Panc1 (cell line): ENCODE measurements around the gene IRF8. TPM values are rescaled to one million over a fixed set of nuclear protein-coding genes. Genes with fewer than 3 reads are reported as not detected.

Experiments used
- ATAC-seq: fragments of 200-7000 bp; cut with Tn5 transposase; 2 replicates; pipeline ENCODE4 v1.9.1; 2020; ENCODE audit warnings: mild to moderate bottlenecking, moderate library complexity
- BruUV-seq: library from RNA; stranded (reverse); fragments of 400-500 nt; replicated peaks from 2 replicates; lab custom pipeline; 2021; lab: Mats Ljungman, UMichigan
- CTCF ChIA-PET: fragments of 300-600 bp; sonication (Branson Sonifier 250); formaldehyde crosslinking; loops from one replicate; lab custom pipeline; 2022; ENCODE audit warnings: antibody characterized with exemption; lab: Charles Lee
- POLR2A ChIA-PET: fragments of 300-600 bp; sonication (Branson Sonifier 250); formaldehyde crosslinking; loops from one replicate; lab custom pipeline; 2022; ENCODE audit warnings: antibody characterized with exemption; lab: Charles Lee
- DNase-seq: peaks from one replicate; pipeline ENCODE4 v3.0.0-alpha.2; 2010; ENCODE audit warnings: low read depth, low spot score
- H3K27ac ChIP-seq: 2 replicates; pipeline ENCODE4 v1.5.1; 2011; ENCODE audit warnings: mild to moderate bottlenecking, low read length, inconsistent platforms
- H3K27me3 ChIP-seq: fragments of 200-500 bp; sonication (Bioruptor generic); 2 replicates; pipeline ENCODE4 v1.6.0; 2014; ENCODE audit warnings: low read length, inconsistent platforms; ENCODE audit not compliant: control insufficient read depth, insufficient read depth
- H3K36me3 ChIP-seq: fragments of 200-500 bp; sonication (Bioruptor generic); 2 replicates; pipeline ENCODE4 v1.5.1; 2014; ENCODE audit warnings: inconsistent platforms, mild to moderate bottlenecking, low read length, moderate library complexity; ENCODE audit not compliant: control insufficient read depth, insufficient read depth
- H3K4me1 ChIP-seq: 2 replicates; pipeline ENCODE4 v1.5.1; 2011; ENCODE audit warnings: inconsistent platforms, mild to moderate bottlenecking, low read length, moderate library complexity; ENCODE audit not compliant: control insufficient read depth, insufficient read depth
- H3K4me3 ChIP-seq, 2 experiments: 2 replicates each; pipeline ENCODE4 v1.5.1; 2011 to 2012; ENCODE audit warnings: low read depth in 2 of 2, low read length in 2 of 2, mild to moderate bottlenecking in 2 of 2, inconsistent platforms in 1 of 2, moderate library complexity in 1 of 2
- H3K9me3 ChIP-seq: fragments of 200-500 bp; sonication (Bioruptor generic); 2 replicates; pipeline ENCODE4 v1.5.1; 2014; ENCODE audit warnings: low read depth, mild to moderate bottlenecking, inconsistent platforms, low read length, moderate library complexity; ENCODE audit not compliant: control insufficient read depth, insufficient read depth
- POLR2AphosphoS5 ChIP-seq: IDR thresholded peaks from 2 replicates; pipeline ENCODE4 v1.6.1; 2012; ENCODE audit warnings: mild to moderate bottlenecking, low read depth, low read length, moderate library complexity
- SIN3A ChIP-seq: IDR thresholded peaks from 2 replicates; pipeline ENCODE4 v1.6.1; 2012; ENCODE audit warnings: low read depth, mild to moderate bottlenecking, low read length, moderate library complexity, borderline replicate concordance; ENCODE audit not compliant: insufficient read depth
- TCF7L2 ChIP-seq: IDR thresholded peaks from 2 replicates; pipeline ENCODE4 v1.6.1; 2011; ENCODE audit warnings: mild to moderate bottlenecking, low read depth, low read length, inconsistent platforms
- in situ Hi-C: cut with HindIII; loops from 2 replicates; pipeline ENCODE4 v1.10.0; 2016; ENCODE audit warnings: low sequenced_read_pairs, low pct_unique_long_range_greater_than_20kb
- intact Hi-C: fragments of 100-400 bp; cut with micrococcal nuclease; formaldehyde crosslinking; loops from one replicate; pipeline ENCODE4 v1.10.0; 2022; ENCODE audit not compliant: unreplicated experiment
- total RNA-seq: library from RNA; stranded (reverse); gene quantifications from one replicate; pipeline ENCODE4 v1.2.1, GENCODE V29; 2021; ENCODE audit not compliant: unreplicated experiment
- TF ChIP-seq, protein P1 (sequence below): fragments of 450-650 bp; IDR thresholded peaks from 2 replicates; pipeline ENCODE4 v1.5.1; 2017; ENCODE audit warnings: mild to moderate bottlenecking
- TF ChIP-seq, protein P2 (sequence below), 2 experiments: IDR thresholded peaks; 2 replicates each; pipeline ENCODE4 v1.6.1; 2011 to 2012; ENCODE audit warnings: low read depth in 2 of 2, control low read depth in 1 of 2, low read length in 1 of 2, mild to moderate bottlenecking in 1 of 2, moderate library complexity in 1 of 2; ENCODE audit not compliant: insufficient read depth in 1 of 2

IRF8 gene
- total RNA-seq, 1 experiment from 2014 or later = 0.62 TPM

DNA sequence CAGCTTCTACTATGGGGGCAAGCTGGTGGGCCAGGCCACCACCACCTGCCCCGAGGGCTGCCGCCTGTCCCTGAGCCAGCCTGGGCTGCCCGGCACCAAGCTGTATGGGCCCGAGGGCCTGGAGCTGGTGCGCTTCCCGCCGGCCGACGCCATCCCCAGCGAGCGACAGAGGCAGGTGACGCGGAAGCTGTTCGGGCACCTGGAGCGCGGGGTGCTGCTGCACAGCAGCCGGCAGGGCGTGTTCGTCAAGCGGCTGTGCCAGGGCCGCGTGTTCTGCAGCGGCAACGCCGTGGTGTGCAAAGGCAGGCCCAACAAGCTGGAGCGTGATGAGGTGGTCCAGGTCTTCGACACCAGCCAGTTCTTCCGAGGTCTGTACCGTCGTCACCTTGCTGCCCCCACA, 19.5 kb downstream of the IRF8 start:
- H3K9me3 ChIP-seq = no peaks in the 10 kb centered on the region
- intact Hi-C loops = no loop called here
- ATAC-seq (no peak), DNase-seq (no peak)
- H3K27me3 ChIP-seq = no peaks in the 10 kb centered on the region
- no TSS peak for BruUV-seq
- ChIA-PET POLR2A (no interaction called here), CTCF (no interaction called here)
- in situ Hi-C loops = no loop called here
- no peak overlapping the region for H3K27ac ChIP-seq
- H3K4me3 ChIP-seq = no peak overlapping the region
- no peaks in the 10 kb centered on the region for H3K36me3 ChIP-seq
- TF ChIP-seq TCF7L2 (no peak), POLR2AphosphoS5 (no peak), SIN3A (no peak)
- TF ChIP-seq, protein P1, sequence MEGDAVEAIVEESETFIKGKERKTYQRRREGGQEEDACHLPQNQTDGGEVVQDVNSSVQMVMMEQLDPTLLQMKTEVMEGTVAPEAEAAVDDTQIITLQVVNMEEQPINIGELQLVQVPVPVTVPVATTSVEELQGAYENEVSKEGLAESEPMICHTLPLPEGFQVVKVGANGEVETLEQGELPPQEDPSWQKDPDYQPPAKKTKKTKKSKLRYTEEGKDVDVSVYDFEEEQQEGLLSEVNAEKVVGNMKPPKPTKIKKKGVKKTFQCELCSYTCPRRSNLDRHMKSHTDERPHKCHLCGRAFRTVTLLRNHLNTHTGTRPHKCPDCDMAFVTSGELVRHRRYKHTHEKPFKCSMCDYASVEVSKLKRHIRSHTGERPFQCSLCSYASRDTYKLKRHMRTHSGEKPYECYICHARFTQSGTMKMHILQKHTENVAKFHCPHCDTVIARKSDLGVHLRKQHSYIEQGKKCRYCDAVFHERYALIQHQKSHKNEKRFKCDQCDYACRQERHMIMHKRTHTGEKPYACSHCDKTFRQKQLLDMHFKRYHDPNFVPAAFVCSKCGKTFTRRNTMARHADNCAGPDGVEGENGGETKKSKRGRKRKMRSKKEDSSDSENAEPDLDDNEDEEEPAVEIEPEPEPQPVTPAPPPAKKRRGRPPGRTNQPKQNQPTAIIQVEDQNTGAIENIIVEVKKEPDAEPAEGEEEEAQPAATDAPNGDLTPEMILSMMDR = no peak
- TF ChIP-seq, protein P2, sequence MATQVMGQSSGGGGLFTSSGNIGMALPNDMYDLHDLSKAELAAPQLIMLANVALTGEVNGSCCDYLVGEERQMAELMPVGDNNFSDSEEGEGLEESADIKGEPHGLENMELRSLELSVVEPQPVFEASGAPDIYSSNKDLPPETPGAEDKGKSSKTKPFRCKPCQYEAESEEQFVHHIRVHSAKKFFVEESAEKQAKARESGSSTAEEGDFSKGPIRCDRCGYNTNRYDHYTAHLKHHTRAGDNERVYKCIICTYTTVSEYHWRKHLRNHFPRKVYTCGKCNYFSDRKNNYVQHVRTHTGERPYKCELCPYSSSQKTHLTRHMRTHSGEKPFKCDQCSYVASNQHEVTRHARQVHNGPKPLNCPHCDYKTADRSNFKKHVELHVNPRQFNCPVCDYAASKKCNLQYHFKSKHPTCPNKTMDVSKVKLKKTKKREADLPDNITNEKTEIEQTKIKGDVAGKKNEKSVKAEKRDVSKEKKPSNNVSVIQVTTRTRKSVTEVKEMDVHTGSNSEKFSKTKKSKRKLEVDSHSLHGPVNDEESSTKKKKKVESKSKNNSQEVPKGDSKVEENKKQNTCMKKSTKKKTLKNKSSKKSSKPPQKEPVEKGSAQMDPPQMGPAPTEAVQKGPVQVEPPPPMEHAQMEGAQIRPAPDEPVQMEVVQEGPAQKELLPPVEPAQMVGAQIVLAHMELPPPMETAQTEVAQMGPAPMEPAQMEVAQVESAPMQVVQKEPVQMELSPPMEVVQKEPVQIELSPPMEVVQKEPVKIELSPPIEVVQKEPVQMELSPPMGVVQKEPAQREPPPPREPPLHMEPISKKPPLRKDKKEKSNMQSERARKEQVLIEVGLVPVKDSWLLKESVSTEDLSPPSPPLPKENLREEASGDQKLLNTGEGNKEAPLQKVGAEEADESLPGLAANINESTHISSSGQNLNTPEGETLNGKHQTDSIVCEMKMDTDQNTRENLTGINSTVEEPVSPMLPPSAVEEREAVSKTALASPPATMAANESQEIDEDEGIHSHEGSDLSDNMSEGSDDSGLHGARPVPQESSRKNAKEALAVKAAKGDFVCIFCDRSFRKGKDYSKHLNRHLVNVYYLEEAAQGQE (IDR thresholded peaks at IDR 0.05; ENCODE audit: insufficient read depth in 1 of 2, low read depth in 2 of 2, low read length in 1 of 2) = no peak
- H3K4me1 ChIP-seq = no peaks in the 10 kb centered on the region; the same call in 1 of the 2 replicates

DNA sequence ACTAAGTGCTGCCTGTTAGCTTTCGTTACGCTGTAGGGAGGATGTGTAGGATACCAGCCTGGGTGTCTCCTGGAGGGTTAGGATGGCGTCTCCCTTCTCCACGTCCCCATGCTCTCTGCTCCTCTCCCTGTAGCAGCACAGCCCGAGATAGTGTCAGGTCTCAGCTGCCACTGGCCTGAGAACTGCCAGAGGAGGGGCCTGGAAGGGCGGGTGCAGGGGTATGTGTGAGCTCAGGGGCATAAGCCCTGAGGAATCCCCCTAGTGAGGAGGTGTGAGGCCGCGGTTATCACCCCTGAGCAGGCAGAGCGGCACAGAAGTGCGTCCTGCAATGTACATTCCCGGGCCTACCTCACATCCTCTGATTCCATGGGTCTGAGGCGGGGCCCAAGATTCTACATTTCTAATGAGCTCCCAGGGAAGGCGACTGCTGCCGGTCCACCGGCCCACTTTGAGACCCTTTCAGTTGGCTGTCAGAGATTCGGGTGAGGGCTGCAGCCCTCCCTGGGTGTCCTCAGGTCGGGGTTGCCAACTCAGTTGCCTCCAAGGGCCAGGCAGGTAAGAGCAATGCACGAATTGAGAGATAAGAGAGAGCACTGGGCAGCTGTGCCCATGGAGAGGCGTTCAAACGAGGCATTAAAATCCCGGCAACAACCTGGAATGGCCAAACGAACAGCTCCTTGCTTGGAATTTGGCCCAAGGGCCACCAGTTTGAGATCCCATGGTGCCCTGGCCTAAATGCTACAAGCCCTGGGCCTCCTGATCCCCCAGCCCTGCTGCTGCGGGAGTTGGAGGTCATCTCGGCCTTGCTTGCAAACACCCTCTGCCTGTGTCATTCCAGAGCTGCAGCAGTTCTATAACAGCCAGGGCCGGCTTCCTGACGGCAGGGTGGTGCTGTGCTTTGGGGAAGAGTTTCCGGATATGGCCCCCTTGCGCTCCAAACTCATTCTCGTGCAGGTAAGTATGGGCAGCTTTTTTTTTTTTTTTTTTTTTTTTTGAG, 20.6 kb downstream of the IRF8 start:
- Histone ChIP-seq H3K9me3 (no peaks in the 10 kb centered on the region), H3K27ac (no peak overlapping the region), H3K27me3 (no peaks in the 10 kb centered on the region), H3K36me3 (no peaks in the 10 kb centered on the region), H3K4me1 (no peaks in the 10 kb centered on the region; the same call in 1 of the 2 replicates), H3K4me3 (no peak overlapping the region)
- ATAC-seq = no peak
- no TSS peak for BruUV-seq
- intact Hi-C loops (no loop called here), in situ Hi-C loops (no loop called here)
- ChIA-PET CTCF (no interaction called here), POLR2A (interaction anchor here (0.6 kb wide), 1 partner anchor 51 kb away, joined by 8 read pairs; no protein-coding TSS in a partner anchor)
- no peak for TF ChIP-seq POLR2AphosphoS5
- TF ChIP-seq TCF7L2 = no peak
- TF ChIP-seq, protein P1 = no peak
- no peak for DNase-seq
